ENCODE results near the gene SIN3A.

Gene SIN3A

DNA sequence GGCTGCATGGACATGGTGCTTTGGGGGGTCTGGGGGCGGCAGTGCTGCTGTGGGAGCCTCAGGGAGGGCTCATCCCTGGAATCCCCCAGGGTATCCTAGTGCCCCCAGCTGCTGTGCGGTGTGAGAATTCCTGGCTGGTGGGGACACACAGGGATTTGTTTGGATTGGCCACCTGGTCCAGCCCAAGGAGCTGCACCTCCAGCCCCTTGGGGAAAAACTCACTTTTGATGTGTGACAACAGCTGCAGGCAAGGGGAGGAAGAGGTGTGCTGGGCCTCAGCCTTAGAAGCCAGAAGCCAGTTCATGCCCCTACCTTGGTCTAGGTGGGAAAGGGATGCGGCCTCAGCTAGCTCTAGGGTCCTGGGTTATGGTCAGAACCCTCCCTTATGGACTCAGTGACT is 124.0 kb downstream of the SIN3A start:
- DNase-seq = no peak

DNA sequence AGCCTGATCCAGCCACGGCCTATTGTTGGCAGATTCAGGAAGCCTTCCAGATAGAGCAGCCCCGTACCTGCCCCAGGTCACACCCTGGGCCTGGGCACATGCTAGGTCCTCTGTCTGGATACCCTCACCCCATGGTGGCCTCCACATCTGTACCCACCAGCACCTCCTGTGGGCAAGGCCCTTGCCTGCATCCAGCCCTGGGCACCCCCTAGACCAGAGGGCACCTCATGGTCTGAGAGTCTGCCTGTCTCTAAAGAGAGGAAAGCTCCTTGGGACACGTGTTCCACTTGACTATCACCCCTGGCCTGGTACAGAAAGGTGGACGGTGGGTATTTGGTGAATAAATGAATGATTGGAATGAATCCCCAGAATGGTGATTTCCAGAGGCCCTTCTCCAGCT is 124.5 kb downstream of the SIN3A start:
- DNase-seq = no peak

DNA sequence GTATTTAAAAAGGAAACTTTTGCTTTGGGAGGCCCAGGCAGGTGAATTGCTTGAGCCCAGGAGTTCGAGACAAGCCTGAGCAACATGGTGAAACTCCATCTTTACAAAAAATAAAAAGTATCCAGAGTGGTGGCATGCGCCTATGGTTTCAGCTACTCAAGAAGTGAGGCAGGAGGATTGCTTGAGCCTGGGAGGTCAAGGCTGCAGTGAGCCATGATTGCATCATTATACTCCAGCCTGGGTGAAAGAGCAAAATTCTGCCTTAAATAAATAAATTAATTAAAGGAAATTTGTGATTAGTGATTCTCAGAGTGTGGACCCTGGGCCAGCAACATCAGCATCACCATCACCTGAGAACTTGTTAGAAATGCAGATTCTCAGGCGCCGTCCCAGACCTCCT is 125.6 kb downstream of the SIN3A start:
- no peak for DNase-seq

DNA sequence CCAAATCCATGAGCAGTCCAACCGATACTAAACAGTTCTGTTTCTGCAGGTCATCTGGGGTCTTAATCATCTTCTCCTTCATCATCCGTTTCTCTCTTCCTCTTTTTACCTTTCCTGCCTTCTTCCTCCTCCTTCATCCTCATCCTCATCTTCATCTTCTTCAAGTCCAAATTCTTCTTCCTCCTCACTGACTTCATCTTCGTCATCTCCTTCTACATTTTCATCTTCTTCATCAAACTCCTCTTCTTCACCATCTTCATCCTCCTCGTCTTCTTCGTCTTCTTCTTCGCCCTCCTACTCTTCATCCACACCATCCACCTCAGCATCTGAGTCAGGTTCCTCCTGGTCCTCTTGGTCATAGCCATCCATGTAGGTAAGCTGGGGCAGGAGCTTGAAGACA is 129.8 kb downstream of the SIN3A start:
- no peak for DNase-seq
